A673 (cell line): ENCODE results near the gene TMBIM6. TPM values are rescaled to one million over a fixed set of nuclear protein-coding genes. Genes with fewer than 3 reads are reported as not detected.

Source experiments
- BruUV-seq: library from RNA; stranded (reverse); fragments of 400-500 nt; replicated peaks from 2 replicates; lab custom pipeline; 2021; lab: Mats Ljungman, UMichigan
- CTCF ChIA-PET: fragments of 300-600 bp; sonication (Branson Sonifier 250); formaldehyde crosslinking; loops from one replicate; lab custom pipeline; 2022; ENCODE audit warnings: antibody characterized with exemption; lab: Charles Lee
- POLR2A ChIA-PET: fragments of 300-600 bp; sonication (Branson Sonifier 250); formaldehyde crosslinking; loops from one replicate; lab custom pipeline; 2022; ENCODE audit warnings: antibody characterized with exemption; ENCODE audit not compliant: low non-redundant PET; lab: Charles Lee
- DNase-seq: peaks from one replicate; pipeline ENCODE4 v3.0.0-alpha.2; 2015; ENCODE audit warnings: low spot score
- H3K27ac ChIP-seq: fragments of 200-600 bp; sonication (generic); 2 replicates; pipeline ENCODE4 v1.5.1; 2016; ENCODE audit warnings: mixed run types, low read depth, mild to moderate bottlenecking, mixed read lengths, antibody characterized with exemption, low read length; ENCODE audit not compliant: poor library complexity, severe bottlenecking
- H3K27me3 ChIP-seq: fragments of 200-600 bp; sonication (generic); replicated peaks from 2 replicates; pipeline ENCODE4 v1.6.1; 2017; ENCODE audit warnings: mixed run types, low read depth, mild to moderate bottlenecking, mixed read lengths, antibody characterized with exemption, low read length; ENCODE audit not compliant: insufficient read depth, poor library complexity
- H3K36me3 ChIP-seq: fragments of 200-600 bp; sonication (generic); 2 replicates; pipeline ENCODE4 v1.6.1; 2016; ENCODE audit warnings: mixed run types, mild to moderate bottlenecking, mixed read lengths, antibody characterized with exemption, low read length; ENCODE audit not compliant: insufficient read depth, poor library complexity, severe bottlenecking
- H3K4me1 ChIP-seq: fragments of 200-600 bp; sonication (generic); 2 replicates; pipeline ENCODE4 v1.6.1; 2017; ENCODE audit warnings: mixed run types, mild to moderate bottlenecking, mixed read lengths, antibody characterized with exemption, low read length; ENCODE audit not compliant: insufficient read depth, poor library complexity, severe bottlenecking
- H3K4me3 ChIP-seq: fragments of 200-600 bp; sonication (generic); 2 replicates; pipeline ENCODE4 v1.5.1; 2016; ENCODE audit warnings: low read depth, mixed run types, mild to moderate bottlenecking, mixed read lengths, low read length; ENCODE audit not compliant: poor library complexity, severe bottlenecking
- H3K9me3 ChIP-seq: fragments of 200-600 bp; sonication (generic); 2 replicates; pipeline ENCODE4 v1.6.1; 2016; ENCODE audit warnings: mixed run types, low read depth, mild to moderate bottlenecking, mixed read lengths, antibody characterized with exemption, low read length; ENCODE audit not compliant: poor library complexity, severe bottlenecking
- EZH2 ChIP-seq: fragments of 200-600 bp; sonication (generic); IDR thresholded peaks from 2 replicates; pipeline ENCODE4 v1.6.1; 2017; ENCODE audit warnings: borderline replicate concordance, low read depth, mild to moderate bottlenecking, mixed read lengths, antibody characterized with exemption, low read length; ENCODE audit not compliant: poor library complexity, severe bottlenecking
- intact Hi-C: fragments of 100-400 bp; cut with micrococcal nuclease; formaldehyde crosslinking; loops from one replicate; pipeline ENCODE4 v1.10.0; 2022; ENCODE audit not compliant: unreplicated experiment
- total RNA-seq: library from RNA; stranded (reverse); gene quantifications from 2 replicates; pipeline ENCODE4 v1.2.3, GENCODE V29; 2021
- TF ChIP-seq, protein P1 (sequence below): fragments of 300-800, 200-600 bp; sonication (generic); conservative IDR thresholded peaks from 2 replicates; pipeline ENCODE4 v1.5.1; 2017; ENCODE audit warnings: low read depth, mild to moderate bottlenecking, antibody characterized with exemption, low read length, moderate library complexity, mixed read lengths

Gene TMBIM6
- total RNA-seq, 1 experiment from 2014 or later = 454 TPM

DNA sequence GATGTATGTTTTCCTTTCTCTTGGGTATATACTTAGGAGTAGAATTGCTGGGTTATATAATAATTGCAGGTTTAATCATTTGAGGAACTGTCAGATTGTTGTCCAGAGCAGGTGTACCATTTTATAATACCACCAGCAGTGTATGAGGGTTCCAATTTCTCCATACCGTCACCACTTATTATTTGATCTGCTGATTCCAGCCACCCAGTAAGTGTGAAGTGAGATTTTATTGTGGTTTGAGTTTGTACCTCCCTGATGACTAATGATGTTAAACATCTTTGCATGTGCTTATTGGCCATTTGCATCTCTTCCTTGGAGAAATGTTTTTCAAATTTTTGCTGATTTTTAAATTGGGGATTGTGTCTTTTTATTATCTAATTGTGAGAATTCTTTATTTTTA is 71.8 kb downstream of the TMBIM6 start:
- Histone ChIP-seq H3K27me3 (no peaks in the 10 kb centered on the region), H3K36me3 (no peaks in the 10 kb centered on the region), H3K4me3 (no peak overlapping the region), H3K27ac (no peak overlapping the region), H3K4me1 (no peaks in the 10 kb centered on the region), H3K9me3 (no peaks in the 10 kb centered on the region)
- no TSS peak for BruUV-seq
- intact Hi-C loops = no loop called here
- no peak for TF ChIP-seq EZH2
- TF ChIP-seq, protein P1, sequence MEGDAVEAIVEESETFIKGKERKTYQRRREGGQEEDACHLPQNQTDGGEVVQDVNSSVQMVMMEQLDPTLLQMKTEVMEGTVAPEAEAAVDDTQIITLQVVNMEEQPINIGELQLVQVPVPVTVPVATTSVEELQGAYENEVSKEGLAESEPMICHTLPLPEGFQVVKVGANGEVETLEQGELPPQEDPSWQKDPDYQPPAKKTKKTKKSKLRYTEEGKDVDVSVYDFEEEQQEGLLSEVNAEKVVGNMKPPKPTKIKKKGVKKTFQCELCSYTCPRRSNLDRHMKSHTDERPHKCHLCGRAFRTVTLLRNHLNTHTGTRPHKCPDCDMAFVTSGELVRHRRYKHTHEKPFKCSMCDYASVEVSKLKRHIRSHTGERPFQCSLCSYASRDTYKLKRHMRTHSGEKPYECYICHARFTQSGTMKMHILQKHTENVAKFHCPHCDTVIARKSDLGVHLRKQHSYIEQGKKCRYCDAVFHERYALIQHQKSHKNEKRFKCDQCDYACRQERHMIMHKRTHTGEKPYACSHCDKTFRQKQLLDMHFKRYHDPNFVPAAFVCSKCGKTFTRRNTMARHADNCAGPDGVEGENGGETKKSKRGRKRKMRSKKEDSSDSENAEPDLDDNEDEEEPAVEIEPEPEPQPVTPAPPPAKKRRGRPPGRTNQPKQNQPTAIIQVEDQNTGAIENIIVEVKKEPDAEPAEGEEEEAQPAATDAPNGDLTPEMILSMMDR = no peak
- ChIA-PET CTCF (no interaction called here), POLR2A (no interaction called here)
- no peak for DNase-seq

Other genes starting within 250 kb of the TMBIM6 start
- gene KCNH3, start 202.5 kb upstream of the TMBIM6 start, total RNA-seq = 4.0 and 4.5 TPM in 2 replicates
- 79.6 and 84.3 TPM in 2 replicates for gene MCRS1, start 173.4 kb upstream of the TMBIM6 start, total RNA-seq
- 0.19 and 0.20 TPM in 2 replicates for gene FAM186B, start 135.9 kb upstream of the TMBIM6 start, total RNA-seq
- gene PRPF40B, start 118.0 kb upstream of the TMBIM6 start, total RNA-seq = 14.0 and 19.4 TPM in 2 replicates
- gene FMNL3, start 34.2 kb upstream of the TMBIM6 start, total RNA-seq = 22.0 and 27.7 TPM in 2 replicates
- 28.2 and 29.0 TPM in 2 replicates for gene NCKAP5L, start 86.9 kb downstream of the TMBIM6 start, total RNA-seq
- gene BCDIN3D, start 101.5 kb downstream of the TMBIM6 start, total RNA-seq = 5.7 and 6.4 TPM in 2 replicates
- gene FAIM2, start 162.3 kb downstream of the TMBIM6 start, total RNA-seq = 0.11 TPM in 1 of 2 replicates, not detected in the other
- not detected in 2 replicates for gene AQP2, start 209.2 kb downstream of the TMBIM6 start, total RNA-seq
- not detected in 2 replicates for gene AQP5, start 220.3 kb downstream of the TMBIM6 start, total RNA-seq
- gene AQP6, start 231.4 kb downstream of the TMBIM6 start, total RNA-seq = not detected in 2 replicates